ENCODE measurements around the gene NPDC1.
A peak's percentile ranks its signal among the peaks of the same experiment; 100 is the strongest.

The NPDC1 gene

GRCh38 chr9:137026828-137027227, 19.1 kb downstream of the NPDC1 start:
- DNase-seq (ENCODE audit: low read depth in 1 of 2, low spot score in 1 of 2), result no peak

GRCh38 chr9:137026384-137026783, 19.6 kb downstream of the NPDC1 start:
- DNase-seq (ENCODE audit: low read depth in 1 of 2, low spot score in 1 of 2), result no peak

DNA sequence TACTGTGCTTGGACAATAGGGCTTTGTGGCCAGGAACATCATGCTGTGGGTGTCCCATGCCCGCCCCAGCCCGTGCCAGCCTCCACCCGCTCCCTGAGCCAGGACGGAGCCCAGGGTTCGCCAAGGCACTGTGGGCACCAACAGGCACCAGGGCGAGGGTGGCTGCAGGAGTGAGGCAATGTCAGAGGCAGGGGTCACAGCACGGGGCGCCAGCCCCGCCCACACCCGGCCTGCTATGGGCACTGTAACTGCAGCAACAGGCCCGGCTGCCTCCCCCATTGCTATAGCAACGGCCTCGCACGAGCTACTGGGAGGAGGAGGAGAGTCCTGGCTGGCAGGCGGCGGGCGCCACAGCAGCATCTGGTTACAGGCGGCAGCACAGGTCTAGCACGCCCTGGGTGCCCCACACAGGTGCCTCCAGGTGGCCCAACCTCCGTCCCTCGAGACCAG, 20.4 kb downstream of the NPDC1 start:
- no peak for DNase-seq (ENCODE audit: low read depth in 1 of 2, low spot score in 1 of 2)

- no peak for DNase-seq (ENCODE audit: low read depth in 1 of 2, low spot score in 1 of 2)
Observed at GRCh38 chr9:137023583-137023991, 22.4 kb downstream of the NPDC1 start.

DNA sequence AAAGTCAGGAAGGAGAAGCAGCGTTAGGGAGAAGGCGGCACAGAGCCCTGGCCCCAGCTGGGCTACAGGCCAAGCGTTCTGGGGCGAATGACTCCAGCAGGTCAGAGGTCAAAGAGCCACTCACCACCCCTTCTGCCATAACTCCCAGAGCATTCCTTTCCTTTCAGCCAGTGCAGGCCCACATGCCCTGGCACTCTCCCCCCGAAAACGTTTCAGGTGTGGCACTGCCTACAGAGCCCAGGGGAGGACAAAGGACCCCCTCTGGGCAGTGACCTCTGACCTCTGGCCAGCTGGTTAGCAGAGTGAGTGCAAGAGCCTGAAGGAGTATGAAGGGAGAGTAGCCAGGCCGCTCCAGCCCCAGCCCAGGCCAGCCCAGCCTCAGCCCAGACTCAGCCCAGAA, 22.8 kb downstream of the NPDC1 start:
- DNase-seq (ENCODE audit: low read depth in 1 of 2, low spot score in 1 of 2), result no peak

DNA sequence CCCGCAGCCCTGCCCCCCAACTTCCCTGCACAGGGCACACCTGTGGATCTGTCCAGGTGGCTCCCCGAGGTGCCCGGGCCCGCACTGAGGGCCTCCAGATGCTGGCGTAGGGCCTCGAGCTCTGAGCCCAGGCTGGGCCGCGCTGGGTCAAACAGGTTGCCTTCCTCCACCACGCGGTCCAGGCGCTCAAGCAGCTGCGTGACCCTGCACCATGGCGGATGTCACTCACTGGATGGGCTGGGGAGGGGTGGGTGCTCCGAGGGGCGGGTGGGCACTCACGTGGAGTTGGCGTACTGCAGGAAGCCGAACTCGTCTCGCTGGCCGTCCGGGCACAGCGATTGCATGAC, 23.3 kb downstream of the NPDC1 start:
- no peak for DNase-seq (ENCODE audit: low read depth in 1 of 2, low spot score in 1 of 2)

DNA sequence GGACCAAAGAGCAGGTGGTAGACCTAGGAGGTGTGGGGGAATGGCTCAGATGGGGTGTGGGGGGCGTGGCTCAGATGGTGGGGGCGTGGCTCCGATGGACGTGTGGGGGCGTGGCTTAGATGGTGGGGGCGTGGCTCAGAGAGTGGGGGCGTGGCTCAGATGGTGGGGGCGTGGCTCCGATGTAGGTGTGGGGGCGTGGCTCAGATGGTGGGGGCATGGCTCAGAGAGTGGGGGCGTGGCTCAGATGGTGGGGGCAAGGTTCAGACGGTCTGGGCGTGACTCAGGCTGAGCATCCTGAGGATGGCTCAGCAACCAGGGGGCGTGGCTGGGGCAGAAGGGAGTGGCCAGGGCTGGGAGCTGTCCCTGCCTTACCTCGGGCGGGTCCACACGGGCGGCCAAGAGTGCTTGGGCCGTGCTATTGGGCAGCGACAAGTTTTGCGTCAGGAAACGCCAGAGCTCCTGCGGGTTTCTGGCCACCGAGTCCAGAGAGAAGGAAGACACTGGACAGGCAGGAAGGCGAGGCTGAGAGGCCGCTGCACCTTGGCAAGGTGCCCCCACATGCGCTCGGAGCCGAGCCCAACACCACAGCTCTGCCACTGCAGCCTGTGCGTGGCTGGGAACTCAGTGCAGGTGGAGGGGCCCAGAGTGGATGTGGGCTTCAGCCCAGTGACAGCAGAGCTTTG, 23.9 kb downstream of the NPDC1 start:
- DNase-seq (ENCODE audit: low read depth in 1 of 2, low spot score in 1 of 2), result peak; percentile 32 to 63

DNA sequence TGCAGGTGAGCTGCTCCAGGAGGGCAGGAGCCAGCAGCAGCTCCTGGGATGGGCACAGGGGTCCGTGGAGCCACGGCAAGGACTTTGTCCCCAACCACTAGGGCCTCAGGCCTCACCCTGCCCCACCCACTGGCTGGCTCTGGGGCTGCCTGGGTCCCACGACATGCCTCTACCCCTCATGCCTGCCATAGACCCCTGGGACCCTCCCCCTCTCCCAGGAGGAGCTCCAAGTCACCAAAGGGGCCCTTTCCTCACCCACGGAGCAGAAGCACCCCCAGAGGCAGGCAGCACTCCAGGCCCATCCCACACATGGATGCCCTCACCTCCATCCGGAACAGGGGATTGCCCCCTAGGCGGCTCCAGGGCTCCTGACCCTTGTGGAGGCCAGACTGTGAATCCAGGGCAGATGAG, 24.4 kb downstream of the NPDC1 start:
- DNase-seq (ENCODE audit: low read depth in 1 of 2, low spot score in 1 of 2), result no peak

- DNase-seq (ENCODE audit: low read depth in 1 of 2, low spot score in 1 of 2), result no peak
Observed at GRCh38 chr9:137020771-137021567, 25.0 kb downstream of the NPDC1 start.

GRCh38 chr9:137019891-137020683, 25.9 kb downstream of the NPDC1 start:
- DNase-seq (ENCODE audit: low read depth in 1 of 2, low spot score in 1 of 2), result no peak

DNA sequence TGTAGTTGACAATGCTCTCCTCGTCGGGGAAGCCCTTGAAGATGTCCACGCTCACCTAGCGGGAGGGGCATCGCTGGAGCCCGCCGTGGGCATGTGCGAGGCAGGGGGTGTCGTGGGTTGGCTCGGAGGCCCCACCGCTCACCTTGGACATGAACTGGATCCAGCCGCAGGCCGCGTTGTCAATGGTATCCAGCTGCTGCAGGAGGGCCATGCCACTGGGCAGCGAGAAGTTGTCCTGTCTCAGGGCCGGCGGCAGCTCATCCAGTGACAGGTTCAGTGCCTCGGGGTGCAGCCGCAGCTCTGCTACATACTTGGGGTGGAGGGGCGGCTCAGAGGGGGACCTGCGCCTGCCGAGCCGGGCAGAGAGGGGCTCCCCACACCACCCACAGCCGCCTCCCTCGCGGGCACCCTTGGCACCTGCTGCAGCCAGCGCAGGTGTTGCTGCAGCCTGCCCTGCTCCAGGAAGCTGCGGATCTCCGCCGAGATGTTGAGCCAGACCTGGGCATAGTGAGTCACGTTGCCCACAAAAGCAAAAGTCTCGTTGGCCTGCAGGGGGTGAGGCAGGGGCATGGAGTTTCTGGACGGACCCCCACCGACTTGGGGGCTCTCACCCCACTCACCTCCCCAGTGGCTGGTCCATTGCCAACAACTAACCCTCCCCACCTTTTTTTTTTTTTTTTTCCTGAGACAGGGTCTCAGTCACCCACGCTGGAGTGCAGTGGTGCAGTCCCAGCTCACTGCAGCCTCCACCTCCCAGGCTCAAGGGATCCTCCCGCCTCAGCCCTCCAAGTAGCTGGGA, 27.0 kb downstream of the NPDC1 start:
- DNase-seq (ENCODE audit: low read depth in 1 of 2, low spot score in 1 of 2), result no peak

- DNase-seq (ENCODE audit: low read depth in 1 of 2, low spot score in 1 of 2), result no peak
Observed at GRCh38 chr9:137017791-137018497, 28.0 kb downstream of the NPDC1 start.

DNA sequence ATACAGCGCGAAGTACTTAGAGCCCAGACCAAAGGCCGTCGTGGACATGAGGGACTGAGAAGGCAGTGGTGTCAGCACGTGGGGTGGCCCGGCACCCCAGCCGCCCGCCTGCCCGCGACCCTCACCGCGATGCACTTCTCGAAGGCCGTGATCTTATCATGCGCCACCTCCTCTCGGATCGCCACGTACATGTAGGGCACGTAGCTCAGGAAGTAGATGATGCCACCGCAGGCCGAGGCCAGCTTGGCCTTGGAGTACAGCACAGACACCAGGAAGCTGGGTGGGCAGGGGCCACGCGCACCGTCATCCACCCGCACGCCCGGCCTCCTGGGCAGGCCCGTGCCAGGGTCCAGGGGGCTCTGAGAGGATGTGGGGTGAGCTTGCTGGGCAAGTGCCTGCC, 28.9 kb downstream of the NPDC1 start:
- no peak for DNase-seq (ENCODE audit: low read depth in 1 of 2, low spot score in 1 of 2)

DNA sequence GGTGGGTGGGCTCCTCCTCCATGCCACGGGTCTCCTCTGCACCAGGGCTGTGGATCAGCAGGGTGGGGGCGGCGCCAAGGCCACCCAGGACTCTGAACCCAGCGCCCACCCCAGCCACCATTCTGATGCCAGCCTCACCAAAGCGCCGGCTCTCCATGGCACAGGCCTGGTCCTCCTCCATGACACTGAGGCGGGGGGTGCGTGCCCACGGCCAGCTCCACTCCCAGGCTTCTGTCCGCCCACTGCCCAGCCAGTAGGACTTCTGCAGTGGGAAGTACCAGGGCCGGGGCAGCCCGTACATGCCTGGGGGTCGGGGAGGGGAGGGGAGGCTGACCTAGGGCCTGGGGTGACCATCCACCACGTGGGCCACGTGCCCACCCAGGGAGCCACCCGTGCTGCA, 29.5 kb downstream of the NPDC1 start:
- DNase-seq (ENCODE audit: low read depth in 1 of 2, low spot score in 1 of 2), result no peak

DNA sequence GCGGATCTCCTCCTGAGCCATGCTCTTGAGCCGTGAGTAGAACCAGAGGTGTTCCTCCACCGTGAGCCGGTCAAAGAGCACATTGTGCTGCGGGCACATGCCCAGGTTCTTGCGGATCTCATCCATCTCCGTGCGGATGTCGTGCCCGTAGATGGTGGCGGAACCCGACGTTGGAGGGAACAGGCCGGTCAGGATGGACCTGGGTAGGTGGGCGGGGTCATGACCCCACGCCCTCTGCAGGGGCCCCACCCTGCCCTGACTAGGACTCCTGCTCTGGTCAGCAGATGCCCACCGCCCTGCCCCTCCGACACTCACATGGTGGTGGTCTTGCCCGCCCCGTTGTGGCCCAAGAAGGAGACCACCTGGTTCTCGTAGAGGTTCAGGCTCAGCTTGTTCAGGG, 30.0 kb downstream of the NPDC1 start:
- no peak for DNase-seq (ENCODE audit: low read depth in 1 of 2, low spot score in 1 of 2)

- no peak for DNase-seq (ENCODE audit: low read depth in 1 of 2, low spot score in 1 of 2)
Observed at GRCh38 chr9:137015540-137015930, 30.4 kb downstream of the NPDC1 start.

GRCh38 chr9:137014776-137015539, 31.0 kb downstream of the NPDC1 start:
- DNase-seq (ENCODE audit: low read depth in 1 of 2, low spot score in 1 of 2), result no peak

DNA sequence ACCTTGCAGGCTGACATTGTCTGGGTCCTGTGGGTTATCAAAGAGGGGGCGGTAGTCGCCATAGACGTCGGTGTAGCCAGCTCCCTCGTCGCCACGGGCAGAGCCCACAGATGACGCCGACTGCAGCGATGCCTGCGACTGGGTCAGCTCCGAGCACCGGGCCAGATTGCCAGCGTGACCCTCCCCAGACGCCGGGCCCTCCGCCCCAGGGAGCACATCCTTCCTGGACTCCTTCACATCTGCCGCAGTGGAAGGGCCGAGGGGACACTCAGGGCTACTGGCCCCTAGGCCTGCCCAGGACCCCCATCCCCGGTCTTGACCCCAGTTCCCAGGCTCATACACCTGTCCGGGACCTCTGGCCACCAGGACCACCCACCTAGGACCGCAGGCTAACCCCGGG, 31.8 kb downstream of the NPDC1 start:
- DNase-seq (ENCODE audit: low read depth in 1 of 2, low spot score in 1 of 2), result no peak

GRCh38 chr9:137013571-137013940, 32.4 kb downstream of the NPDC1 start:
- no peak for DNase-seq (ENCODE audit: low read depth in 1 of 2, low spot score in 1 of 2)
